ENCODE measurements around the gene VTCN1. TPM values are rescaled to one million over a fixed set of nuclear protein-coding genes. Genes with fewer than 3 reads are reported as not detected.

Gene VTCN1
- total RNA-seq, 1 experiment from 2014 or later = 0.17 TPM

- no peaks in the 10 kb centered on the region for H3K9me2 ChIP-seq (ENCODE audit: insufficient read depth)
- DNase-seq (ENCODE audit: low read depth, low spot score) (no peak), ATAC-seq (no peak)
- H3K79me2 ChIP-seq (ENCODE audit: insufficient read depth, low read length) = no peaks in the 10 kb centered on the region
- H4K20me1 ChIP-seq (ENCODE audit: insufficient read depth) = no peaks in the 10 kb centered on the region
- H3K27me3 ChIP-seq (ENCODE audit: insufficient read depth, low read length) = no peaks in the 10 kb centered on the region
- RAD21 ChIA-PET (ENCODE audit: low non-redundant PET in 1 of 2, low total read pairs in 2 of 2, uncharacterized antibody in 2 of 2, unreplicated experiment in 2 of 2) = no interaction called here
- BruUV-seq (replicated peaks) = no TSS peak
- H3K9me3 ChIP-seq (ENCODE audit: control insufficient read depth in 1 of 2, insufficient read depth in 1 of 2, low read depth in 1 of 2, low read length in 2 of 2) = no peaks in the 10 kb centered on the region
- POLR2A ChIA-PET = no interaction called here
- CTCF ChIA-PET = no interaction called here
- no peak overlapping the region for H2AFZ ChIP-seq (ENCODE audit: low read depth, low read length, poor library complexity, severe bottlenecking)
- no peaks in the 10 kb centered on the region for H3K4me1 ChIP-seq (ENCODE audit: control insufficient read depth in 1 of 2, insufficient read depth in 2 of 2, low read length in 2 of 2)
- intact Hi-C loops (cut with micrococcal nuclease) = no loop called here
- no peak overlapping the region for H3K4me3 ChIP-seq (replicated peaks in 1 of 2; ENCODE audit: low read depth in 1 of 2, low read length in 2 of 2)
- H3K9ac ChIP-seq (ENCODE audit: low read length) = no peak overlapping the region
- H3K36me3 ChIP-seq (ENCODE audit: control insufficient read depth in 1 of 2, insufficient read depth in 2 of 2, low read length in 2 of 2) = no peaks in the 10 kb centered on the region
- H3K4me2 ChIP-seq (ENCODE audit: low read length) = no peak overlapping the region
- no peak overlapping the region for H3K27ac ChIP-seq (ENCODE audit: low read depth, low read length)
- TF ChIP-seq POLR2A (IDR thresholded peaks at IDR 0.05; ENCODE audit: borderline replicate concordance, extremely low read depth, insufficient read depth, insufficient read length) (no peak), ATF3 (IDR thresholded peaks at IDR 0.05) (no peak), FOSL1 (IDR thresholded peaks at IDR 0.05; ENCODE audit: low read depth) (no peak), CTCF (IDR thresholded peaks at IDR 0.05 in 2 of 3, conservative IDR thresholded peaks at IDR 0.05 in 1 of 3; ENCODE audit: borderline replicate concordance in 1 of 3, insufficient read depth in 1 of 3, low read depth in 2 of 3, low read length in 2 of 3) (no peak), SP1 (IDR thresholded peaks at IDR 0.05; ENCODE audit: low read depth) (no peak), CBX3 (IDR thresholded peaks at IDR 0.05; ENCODE audit: low read depth) (no peak), EGR1 (IDR thresholded peaks at IDR 0.05; ENCODE audit: low read depth) (no peak), YY1 (IDR thresholded peaks at IDR 0.05; ENCODE audit: extremely low read depth, insufficient replicate concordance, low read depth, low read length) (no peak), ZBTB33 (IDR thresholded peaks at IDR 0.05; ENCODE audit: extremely low read depth, insufficient replicate concordance, low read length) (no peak), SRF (IDR thresholded peaks at IDR 0.05; ENCODE audit: low read depth) (no peak), EZH2phosphoT487 (IDR thresholded peaks at IDR 0.05; ENCODE audit: borderline replicate concordance) (no peak), ZFX (IDR thresholded peaks at IDR 0.05) (no peak), ZNF274 (IDR thresholded peaks at IDR 0.05; ENCODE audit: low read depth, low read length) (no peak), MAX (IDR thresholded peaks at IDR 0.05) (no peak), SIN3A (IDR thresholded peaks at IDR 0.05; ENCODE audit: low read depth) (no peak), EZH2 (IDR thresholded peaks at IDR 0.05) (no peak), REST (IDR thresholded peaks at IDR 0.05; ENCODE audit: low read depth) (no peak), POLR2AphosphoS5 (IDR thresholded peaks at IDR 0.05; ENCODE audit: low read depth, low read length) (no peak)
Measured at GRCh38 chr1:117164209-117164608, 46.5 kb downstream of the VTCN1 start.
